Stimulated activated CD8-positive, alpha-beta memory T cell treated with anti-CD3 and anti-CD28 coated beads, Interleukin-15, amount 100 ng/mL, for 4 hours (primary cell): Measurements from ENCODE around the gene SPSB1.

Source experiments
- DNase-seq, 2 donors: peaks; one replicate each; pipeline ENCODE4 v3.0.0-alpha.2; 2020; ENCODE audit warnings: low read depth in 2 of 2

Gene SPSB1

GRCh38 chr1:9389968-9390367 lies 97.3 kb downstream of the SPSB1 start:
- DNase-seq = no peak

- DNase-seq = no peak
Observed at GRCh38 chr1:9391620-9392019, 98.9 kb downstream of the SPSB1 start.

- no peak for DNase-seq
Observed at GRCh38 chr1:9394010-9394409, 101.3 kb downstream of the SPSB1 start.

GRCh38 chr1:9395018-9395417 lies 102.3 kb downstream of the SPSB1 start:
- no peak for DNase-seq

- no peak for DNase-seq
Observed at GRCh38 chr1:9397047-9397446, 104.4 kb downstream of the SPSB1 start.

GRCh38 chr1:9397997-9398526 lies 105.4 kb downstream of the SPSB1 start:
- DNase-seq = no peak

- no peak for DNase-seq
Observed at GRCh38 chr1:9399510-9400424, 107.1 kb downstream of the SPSB1 start.

GRCh38 chr1:9400425-9401079 lies 107.9 kb downstream of the SPSB1 start:
- DNase-seq = no peak

- no peak for DNase-seq
Observed at GRCh38 chr1:9401080-9401453, 108.4 kb downstream of the SPSB1 start.

- no peak for DNase-seq
Observed at GRCh38 chr1:9402256-9402616, 109.5 kb downstream of the SPSB1 start.

- no peak for DNase-seq
Observed at GRCh38 chr1:9402717-9403225, 110.1 kb downstream of the SPSB1 start.

GRCh38 chr1:9404117-9404914 lies 111.6 kb downstream of the SPSB1 start:
- no peak for DNase-seq

- no peak for DNase-seq
Observed at GRCh38 chr1:9406111-9406510, 113.4 kb downstream of the SPSB1 start.

GRCh38 chr1:9410737-9411297 lies 118.1 kb downstream of the SPSB1 start:
- no peak for DNase-seq

- peak; percentile 13 to 23 for DNase-seq
Observed at GRCh38 chr1:9413071-9413876, 120.6 kb downstream of the SPSB1 start.

GRCh38 chr1:9413877-9414213 lies 121.2 kb downstream of the SPSB1 start:
- no peak for DNase-seq

- DNase-seq = no peak
Observed at GRCh38 chr1:9416506-9416905, 123.8 kb downstream of the SPSB1 start.

GRCh38 chr1:9416918-9417500 lies 124.3 kb downstream of the SPSB1 start:
- no peak for DNase-seq

- no peak for DNase-seq
Observed at GRCh38 chr1:9417695-9418094, 125.0 kb downstream of the SPSB1 start.

GRCh38 chr1:9418851-9419250 lies 126.2 kb downstream of the SPSB1 start:
- no peak for DNase-seq
